ENCODE measurements around the gene GPR155.

DNA sequence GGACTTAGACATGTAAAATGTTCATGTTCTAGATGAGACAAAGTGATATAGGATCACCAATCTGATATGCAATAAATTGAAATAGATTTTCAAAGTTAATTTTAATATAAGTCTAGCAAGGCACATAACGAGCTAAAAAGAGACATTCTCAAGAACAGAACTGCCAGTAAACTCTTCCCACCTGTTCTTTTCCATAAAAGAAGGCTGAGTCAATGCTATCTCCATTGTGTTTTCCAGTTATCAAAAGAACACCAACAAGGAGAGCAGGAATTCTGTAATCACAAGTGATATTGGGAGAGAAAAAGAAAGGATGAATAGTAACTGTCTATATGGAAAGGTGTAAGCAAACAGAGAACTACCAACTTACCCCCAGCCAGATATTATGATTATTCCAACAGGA, 25.6 kb downstream of the GPR155 start:
- TF ChIP-seq, protein P1, sequence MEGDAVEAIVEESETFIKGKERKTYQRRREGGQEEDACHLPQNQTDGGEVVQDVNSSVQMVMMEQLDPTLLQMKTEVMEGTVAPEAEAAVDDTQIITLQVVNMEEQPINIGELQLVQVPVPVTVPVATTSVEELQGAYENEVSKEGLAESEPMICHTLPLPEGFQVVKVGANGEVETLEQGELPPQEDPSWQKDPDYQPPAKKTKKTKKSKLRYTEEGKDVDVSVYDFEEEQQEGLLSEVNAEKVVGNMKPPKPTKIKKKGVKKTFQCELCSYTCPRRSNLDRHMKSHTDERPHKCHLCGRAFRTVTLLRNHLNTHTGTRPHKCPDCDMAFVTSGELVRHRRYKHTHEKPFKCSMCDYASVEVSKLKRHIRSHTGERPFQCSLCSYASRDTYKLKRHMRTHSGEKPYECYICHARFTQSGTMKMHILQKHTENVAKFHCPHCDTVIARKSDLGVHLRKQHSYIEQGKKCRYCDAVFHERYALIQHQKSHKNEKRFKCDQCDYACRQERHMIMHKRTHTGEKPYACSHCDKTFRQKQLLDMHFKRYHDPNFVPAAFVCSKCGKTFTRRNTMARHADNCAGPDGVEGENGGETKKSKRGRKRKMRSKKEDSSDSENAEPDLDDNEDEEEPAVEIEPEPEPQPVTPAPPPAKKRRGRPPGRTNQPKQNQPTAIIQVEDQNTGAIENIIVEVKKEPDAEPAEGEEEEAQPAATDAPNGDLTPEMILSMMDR (IDR thresholded peaks at IDR 0.05) = no peak
- no peak for TF ChIP-seq POLR2A (IDR thresholded peaks at IDR 0.05)

Data from Peyer's patch (tissue), 4 donors.